ENCODE measurements around the gene ZBTB49. TPM values are rescaled to one million over a fixed set of nuclear protein-coding genes. Genes with fewer than 3 reads are reported as not detected.

The ZBTB49 gene
- total RNA-seq, 1 donor: 6.8 TPM

DNA sequence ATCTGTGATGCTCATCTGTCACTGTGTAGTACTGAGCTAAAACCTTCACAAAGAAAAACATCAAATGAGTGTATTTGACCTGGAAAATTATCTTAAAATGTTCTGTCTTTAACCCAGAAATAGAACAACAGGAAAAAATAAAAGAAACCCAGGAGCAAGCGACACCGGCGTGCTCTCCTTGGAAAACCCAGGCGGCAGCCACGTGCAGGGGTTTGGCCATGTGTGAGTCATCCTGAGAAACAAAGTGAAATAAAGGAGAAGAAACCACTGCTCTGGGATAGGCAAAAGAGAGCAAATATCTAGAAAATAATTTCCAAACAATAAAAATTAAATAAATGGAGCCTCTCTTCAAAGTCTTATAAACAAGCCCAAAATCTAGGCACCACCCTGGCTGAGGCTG lies 22.1 kb upstream of the ZBTB49 start:
- no peak overlapping the region for H3K4me3 ChIP-seq (ENCODE audit: low read depth, low read length)
- DNase-seq (ENCODE audit: low read depth): no peak
- TF ChIP-seq, protein P1, sequence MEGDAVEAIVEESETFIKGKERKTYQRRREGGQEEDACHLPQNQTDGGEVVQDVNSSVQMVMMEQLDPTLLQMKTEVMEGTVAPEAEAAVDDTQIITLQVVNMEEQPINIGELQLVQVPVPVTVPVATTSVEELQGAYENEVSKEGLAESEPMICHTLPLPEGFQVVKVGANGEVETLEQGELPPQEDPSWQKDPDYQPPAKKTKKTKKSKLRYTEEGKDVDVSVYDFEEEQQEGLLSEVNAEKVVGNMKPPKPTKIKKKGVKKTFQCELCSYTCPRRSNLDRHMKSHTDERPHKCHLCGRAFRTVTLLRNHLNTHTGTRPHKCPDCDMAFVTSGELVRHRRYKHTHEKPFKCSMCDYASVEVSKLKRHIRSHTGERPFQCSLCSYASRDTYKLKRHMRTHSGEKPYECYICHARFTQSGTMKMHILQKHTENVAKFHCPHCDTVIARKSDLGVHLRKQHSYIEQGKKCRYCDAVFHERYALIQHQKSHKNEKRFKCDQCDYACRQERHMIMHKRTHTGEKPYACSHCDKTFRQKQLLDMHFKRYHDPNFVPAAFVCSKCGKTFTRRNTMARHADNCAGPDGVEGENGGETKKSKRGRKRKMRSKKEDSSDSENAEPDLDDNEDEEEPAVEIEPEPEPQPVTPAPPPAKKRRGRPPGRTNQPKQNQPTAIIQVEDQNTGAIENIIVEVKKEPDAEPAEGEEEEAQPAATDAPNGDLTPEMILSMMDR (IDR thresholded peaks at IDR 0.05; ENCODE audit: insufficient read depth, low read length): no peak

DNA sequence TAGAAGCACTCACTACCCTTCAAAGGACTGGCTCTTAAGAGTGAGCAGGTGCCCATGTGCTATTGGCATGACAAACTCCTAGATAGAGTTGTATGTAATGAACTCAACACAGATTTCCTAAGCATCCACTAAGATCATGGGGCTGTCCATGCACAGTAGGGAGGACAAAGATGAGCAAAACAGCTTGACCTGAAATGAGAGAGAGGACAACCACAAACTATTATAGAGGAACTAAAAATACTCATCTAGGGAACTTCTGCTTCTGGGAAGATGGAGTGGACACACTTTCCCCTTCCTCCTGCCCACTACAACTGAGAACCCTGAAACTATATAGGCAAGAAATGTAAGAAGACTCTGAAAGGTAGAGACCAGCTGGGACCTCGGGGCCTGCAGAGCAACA lies 21.3 kb upstream of the ZBTB49 start:
- TF ChIP-seq, protein P1 (IDR thresholded peaks at IDR 0.05; ENCODE audit: insufficient read depth, low read length): no peak
- H3K4me3 ChIP-seq (ENCODE audit: low read depth, low read length): no peak overlapping the region
- DNase-seq (ENCODE audit: low read depth): no peak

DNA sequence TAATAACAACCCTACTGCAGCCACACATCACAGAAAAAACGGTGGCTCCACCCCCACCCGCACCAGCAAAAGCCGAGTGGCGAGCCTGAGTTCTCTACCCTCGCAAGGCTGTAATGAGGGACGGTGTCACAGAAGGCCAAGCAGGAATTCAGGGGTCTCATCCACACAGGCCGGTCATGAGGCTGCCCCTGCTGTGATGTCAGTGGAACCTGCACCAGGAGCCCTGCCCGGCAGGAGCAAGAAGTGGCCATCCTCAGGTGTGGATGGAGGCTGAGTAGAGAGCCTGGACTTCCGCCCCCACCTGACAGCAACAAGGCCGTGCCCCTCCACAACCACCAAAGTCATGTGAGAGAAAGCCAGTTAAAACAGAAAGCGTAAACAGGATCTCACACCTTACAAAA lies 20.7 kb upstream of the ZBTB49 start:
- H3K4me3 ChIP-seq (ENCODE audit: low read depth, low read length): no peak overlapping the region
- TF ChIP-seq, protein P1 (IDR thresholded peaks at IDR 0.05; ENCODE audit: insufficient read depth, low read length): no peak
- no peak for DNase-seq (ENCODE audit: low read depth)

DNA sequence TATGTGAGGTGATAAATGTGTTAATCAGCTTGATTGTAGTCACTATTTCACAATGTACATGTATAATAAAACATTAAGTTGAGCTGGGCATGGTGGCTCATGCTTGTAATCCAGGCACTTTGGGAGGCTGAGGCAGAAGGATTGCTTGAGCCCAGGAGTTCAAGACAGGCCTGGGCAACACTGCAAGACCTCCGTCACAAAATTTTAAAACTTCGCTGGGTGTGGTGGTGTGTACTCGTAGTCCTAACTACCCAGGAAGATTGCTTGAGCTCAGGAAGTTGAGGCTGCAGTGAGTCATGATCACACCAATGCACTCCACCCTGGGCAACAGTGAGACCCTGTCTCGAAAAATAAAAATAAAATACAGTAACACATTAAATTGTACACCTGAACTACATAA lies 20.2 kb upstream of the ZBTB49 start:
- no peak for DNase-seq (ENCODE audit: low read depth)
- TF ChIP-seq, protein P1 (IDR thresholded peaks at IDR 0.05; ENCODE audit: insufficient read depth, low read length): no peak
- no peak overlapping the region for H3K4me3 ChIP-seq (ENCODE audit: low read depth, low read length)

DNA sequence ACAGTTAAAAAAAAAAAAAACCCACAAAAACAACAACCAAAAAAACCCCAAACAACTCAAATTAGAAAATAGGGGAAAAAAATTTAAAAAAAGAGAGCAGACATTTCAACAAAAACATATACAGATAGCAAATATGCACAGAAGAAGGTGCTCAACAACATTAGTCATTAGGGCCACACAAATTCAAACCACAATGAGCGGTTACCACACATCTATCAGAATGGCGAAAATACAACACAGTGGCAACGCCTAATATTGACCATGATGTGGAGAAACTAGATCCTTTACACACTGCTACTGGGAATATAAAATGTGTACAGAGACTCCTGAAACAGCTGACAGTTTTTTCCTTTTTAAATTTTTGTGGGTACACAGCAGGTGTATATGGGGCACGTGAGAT lies 19.5 kb upstream of the ZBTB49 start:
- TF ChIP-seq, protein P1 (IDR thresholded peaks at IDR 0.05; ENCODE audit: insufficient read depth, low read length): no peak
- DNase-seq (ENCODE audit: low read depth): no peak
- no peak overlapping the region for H3K4me3 ChIP-seq (ENCODE audit: low read depth, low read length)

DNA sequence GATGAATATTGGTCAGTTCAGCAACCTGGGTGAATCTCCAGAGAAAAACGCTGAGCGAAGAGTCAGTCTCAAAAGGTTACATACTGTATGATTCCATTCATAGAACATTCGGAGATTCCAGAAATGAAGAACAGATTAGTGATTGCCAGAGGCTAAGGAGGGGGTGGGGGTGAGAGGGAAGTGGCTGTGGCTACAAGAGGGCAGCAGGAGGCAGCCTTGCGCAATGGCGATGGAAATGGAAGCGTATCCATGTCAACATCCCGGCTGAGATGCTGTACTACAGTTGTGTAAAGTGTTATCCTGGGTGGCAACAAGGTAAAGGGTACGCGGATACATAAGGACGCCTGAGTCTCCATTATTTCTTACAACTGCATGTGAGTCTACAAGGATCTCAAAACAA lies 18.1 kb upstream of the ZBTB49 start:
- TF ChIP-seq, protein P1 (IDR thresholded peaks at IDR 0.05; ENCODE audit: insufficient read depth, low read length): no peak
- DNase-seq (ENCODE audit: low read depth): no peak
- H3K4me3 ChIP-seq (ENCODE audit: low read depth, low read length): no peak overlapping the region

DNA sequence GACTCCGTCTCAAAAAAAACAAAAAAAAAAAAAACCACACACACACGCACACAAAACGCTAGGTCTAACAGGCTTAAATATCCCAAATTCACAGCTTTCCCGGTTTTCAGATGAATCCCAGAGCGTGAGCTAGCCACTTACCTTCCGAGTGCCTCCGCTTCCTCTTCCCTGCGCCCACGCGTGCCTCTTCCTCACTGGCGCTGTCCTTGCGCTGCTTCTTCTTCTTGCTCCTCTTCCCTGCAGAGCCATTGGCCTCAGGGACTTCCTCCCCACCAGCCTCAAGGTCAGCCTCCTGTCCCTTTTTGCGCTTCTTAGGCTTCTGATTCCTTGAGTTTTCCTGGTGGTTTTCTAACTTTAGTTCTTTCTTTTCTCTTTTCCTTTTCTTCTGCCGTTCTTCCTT lies 15.8 kb upstream of the ZBTB49 start:
- DNase-seq (ENCODE audit: low read depth): no peak
- H3K4me3 ChIP-seq (ENCODE audit: low read depth, low read length): no peak overlapping the region
- TF ChIP-seq, protein P1 (IDR thresholded peaks at IDR 0.05; ENCODE audit: insufficient read depth, low read length): no peak

All from fibroblast of the aortic adventitia (primary cell).